Upper lobe of left lung (tissue), 6 donors: ENCODE data around the gene FBXO8. TPM values are rescaled to one million over a fixed set of nuclear protein-coding genes. Genes with fewer than 3 reads are reported as not detected.

ENCODE experiments used
- ATAC-seq, 2 donors: fragments of 200-7000 bp; cut with Tn5 transposase; one replicate each; pipeline ENCODE4 v1.9.1; 2022; ENCODE audit warnings: mild to moderate bottlenecking in 2 of 2, moderate library complexity in 2 of 2; ENCODE audit not compliant: low FRiP score in 2 of 2
- DNase-seq, 2 donors: peaks; one replicate each; pipeline ENCODE4 v3.0.0-alpha.2; 2019 to 2020
- H3K27ac ChIP-seq, 4 donors: fragments of 200-600 bp; sonication (generic); one replicate each; pipeline ENCODE4 v1.5.1; 2016 to 2019
- H3K27me3 ChIP-seq, 4 donors: fragments of 200-600 bp; sonication (generic); one replicate each; pipeline ENCODE4 v1.5.1; 2017 to 2019
- H3K36me3 ChIP-seq, 4 donors: fragments of 200-600 bp; sonication (generic); one replicate each; pipeline ENCODE4 v1.5.1; 2016 to 2019
- H3K4me1 ChIP-seq, 4 donors: fragments of 200-600 bp; sonication (generic); one replicate each; pipeline ENCODE4 v1.5.1; 2018 to 2019
- H3K4me3 ChIP-seq, 4 donors: fragments of 200-600 bp; sonication (generic); one replicate each; pipeline ENCODE4 v1.5.1; 2017 to 2019; ENCODE audit warnings: mild to moderate bottlenecking in 2 of 4, moderate library complexity in 1 of 4
- H3K9me3 ChIP-seq, 4 donors: fragments of 200-600 bp; sonication (generic); one replicate each; pipeline ENCODE4 v1.5.1; 2018 to 2019
- CTCF ChIP-seq, 6 experiments: fragments of 450-650 bp in 4 of 6; fragments of 200-600 bp in 2 of 6; sonication (generic) in 2 of 6; IDR thresholded peaks; one replicate each; pipeline ENCODE4 v1.5.1; 2016 to 2019; ENCODE audit warnings: antibody characterized with exemption in 6 of 6
- EP300 ChIP-seq, 4 donors: sonication (generic); formaldehyde crosslinking; IDR thresholded peaks; one replicate each; pipeline ENCODE4 v1.5.1; 2017; ENCODE audit warnings: antibody characterized with exemption in 4 of 4, control low read depth in 2 of 4
- POLR2A ChIP-seq, 4 donors: fragments of 450-650 bp; IDR thresholded peaks; one replicate each; pipeline ENCODE4 v1.5.1; 2016 to 2017; ENCODE audit warnings: antibody characterized with exemption in 4 of 4, mild to moderate bottlenecking in 2 of 4
- POLR2AphosphoS5 ChIP-seq, 2 donors: sonication (generic); formaldehyde crosslinking; IDR thresholded peaks; one replicate each; pipeline ENCODE4 v1.5.1; 2017; ENCODE audit warnings: antibody characterized with exemption in 2 of 2
- WGBS, 2 donors: methylation state at CpG; one replicate each; pipeline ENCODE4 v1.1.5; 2017 to 2018; 5-methylcytosine and 5-hydroxymethylcytosine counted together
- total RNA-seq, 6 donors: library from RNA; depleted of rRNA in 4 of 6; stranded (reverse); fragments of >200 nt in 4 of 6; gene quantifications; one replicate each; pipeline versions ENCODE4 v1.1.0 to v1.2.1, GENCODE V29; 2016 to 2021
- donor health status: DM: no; HTN: no; CAD: no; lungs with moderate emphysema.
- donor health status: DM: no; HTN: yes; CAD: no; lungs with severe emphysema.

FBXO8 gene
- total RNA-seq, 6 donors from 2014 or later = 13.5 to 48.9 (median 26.1) TPM

GRCh38 chr4:174281182-174281737 is 2.2 kb downstream of the FBXO8 start:
- Histone ChIP-seq H3K9me3 (no peaks in the 10 kb centered on the region), H3K27ac (no peak overlapping the region), H3K4me1 (peaks cover 6 to 40% (median 29%) of the 10 kb centered on the region in 4 donors), H3K36me3 (no peaks in the 10 kb centered on the region), H3K4me3 (no peak overlapping the region), H3K27me3 (no peaks in the 10 kb centered on the region)
- ATAC-seq (no peak), DNase-seq (no peak)
- no peak for TF ChIP-seq POLR2AphosphoS5 (IDR thresholded peaks at IDR 0.05)
- WGBS, 2 donors = 86 to 87% methylated on average over 5 of the region's 5 CpGs

DNA sequence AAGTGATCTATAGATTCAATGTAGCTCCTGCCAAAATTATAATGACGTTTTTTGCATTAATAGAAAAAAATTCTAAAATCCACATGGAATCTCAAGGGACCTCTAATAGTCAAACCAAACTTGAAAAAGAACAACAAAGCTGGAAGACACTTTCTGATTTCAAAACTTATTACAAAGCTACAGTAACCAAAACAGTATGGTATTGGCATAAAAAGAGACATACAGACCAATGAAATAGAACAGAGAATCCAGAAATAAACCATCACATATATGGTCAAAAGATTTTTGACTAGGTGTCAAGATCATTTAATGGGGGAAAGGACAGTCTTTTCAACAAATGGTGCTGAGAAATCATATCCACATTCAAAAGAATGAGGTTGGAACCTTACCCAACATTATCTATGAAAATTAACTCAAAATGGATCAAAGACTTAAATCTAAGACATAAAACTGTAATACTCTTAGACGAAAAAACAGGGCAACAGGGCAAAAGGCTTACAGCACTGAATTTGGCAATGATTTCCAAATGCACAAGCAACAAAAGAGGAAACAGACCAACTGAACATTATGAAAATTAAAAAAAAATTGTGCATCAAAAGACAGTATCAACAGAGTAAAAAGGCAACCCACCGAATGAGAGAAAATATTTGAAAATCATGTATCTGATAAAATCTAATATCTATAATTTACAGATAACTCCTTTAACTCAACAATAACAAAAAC is 3.9 kb downstream of the FBXO8 start:
- peaks cover 4 to 36% (median 22%) of the 10 kb centered on the region in 4 donors for H3K4me1 ChIP-seq
- ATAC-seq (no peak), DNase-seq (no peak)
- no peaks in the 10 kb centered on the region for H3K36me3 ChIP-seq
- WGBS, 2 donors = 81 to 83% methylated on average over 3 of the region's 3 CpGs
- H3K9me3 ChIP-seq = no peaks in the 10 kb centered on the region
- H3K27me3 ChIP-seq = no peaks in the 10 kb centered on the region
- no peak overlapping the region for H3K27ac ChIP-seq
- no peak overlapping the region for H3K4me3 ChIP-seq
- TF ChIP-seq POLR2AphosphoS5 (IDR thresholded peaks at IDR 0.05) = no peak
- TF ChIP-seq CTCF (IDR thresholded peaks at IDR 0.05) = no peak
- no peak for TF ChIP-seq POLR2A (IDR thresholded peaks at IDR 0.05)
- TF ChIP-seq EP300 (IDR thresholded peaks at IDR 0.05) = no peak

DNA sequence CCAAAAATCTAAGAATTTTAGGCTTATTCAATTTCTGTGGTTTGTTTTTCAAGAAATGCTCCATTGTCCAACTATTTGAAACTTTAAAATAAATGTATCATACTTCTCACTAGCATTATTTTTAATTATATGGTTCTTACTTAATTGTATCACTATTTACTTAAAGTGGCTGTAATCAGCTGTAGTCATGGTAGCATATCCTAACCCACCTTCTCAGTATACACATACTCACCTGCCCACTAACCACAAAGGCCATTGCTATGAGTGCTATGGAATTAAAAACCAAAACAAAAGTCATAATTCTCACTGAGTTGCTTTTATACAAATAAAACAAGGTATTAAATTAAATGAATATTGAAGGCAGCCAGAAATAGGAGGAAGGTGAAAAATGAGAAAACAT is 5.0 kb downstream of the FBXO8 start:
- Histone ChIP-seq H3K9me3 (no peaks in the 10 kb centered on the region), H3K27me3 (no peaks in the 10 kb centered on the region), H3K4me1 (peaks cover 4 to 32% (median 18%) of the 10 kb centered on the region in 4 donors), H3K36me3 (no peaks in the 10 kb centered on the region), H3K4me3 (no peak overlapping the region), H3K27ac (no peak overlapping the region)
- no peak for DNase-seq
- no peak for ATAC-seq
- no peak for TF ChIP-seq POLR2AphosphoS5 (IDR thresholded peaks at IDR 0.05)

GRCh38 chr4:174277433-174277832 is 6.0 kb downstream of the FBXO8 start:
- no peak for DNase-seq
- no peaks in the 10 kb centered on the region for H3K27me3 ChIP-seq
- ATAC-seq = no peak
- H3K36me3 ChIP-seq = no peaks in the 10 kb centered on the region
- 82 to 83% methylated on average over 3 of the region's 3 CpGs for WGBS, 2 donors
- no peak overlapping the region for H3K4me3 ChIP-seq
- peaks cover 4 to 32% (median 16%) of the 10 kb centered on the region in 4 donors for H3K4me1 ChIP-seq
- TF ChIP-seq CTCF (IDR thresholded peaks at IDR 0.05) (no peak), POLR2AphosphoS5 (IDR thresholded peaks at IDR 0.05) (no peak), POLR2A (IDR thresholded peaks at IDR 0.05) (no peak), EP300 (IDR thresholded peaks at IDR 0.05) (no peak)
- H3K27ac ChIP-seq = no peak overlapping the region
- no peaks in the 10 kb centered on the region for H3K9me3 ChIP-seq

DNA sequence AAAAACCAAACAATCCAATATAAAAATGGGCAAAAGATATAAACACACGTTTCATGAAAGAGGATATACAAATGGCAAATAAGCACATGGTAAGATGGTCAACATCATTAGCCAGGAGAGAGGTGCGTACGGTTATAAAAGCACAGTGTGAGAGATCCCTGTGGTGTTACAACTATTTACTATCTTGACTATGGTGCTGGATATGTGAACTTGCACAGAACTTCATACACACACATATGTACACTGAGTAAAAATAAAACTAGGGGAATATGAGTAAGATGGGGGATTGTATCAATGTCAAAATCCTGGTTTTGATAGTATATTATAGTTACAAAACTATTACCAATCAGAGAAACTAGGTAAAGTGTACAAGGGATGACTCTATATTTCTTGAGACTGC is 8.4 kb downstream of the FBXO8 start:
- ATAC-seq = no peak
- Histone ChIP-seq H3K27me3 (no peaks in the 10 kb centered on the region), H3K4me1 (peaks cover 0 to 14% (median 7%) of the 10 kb centered on the region in 4 donors), H3K4me3 (no peak overlapping the region), H3K36me3 (no peaks in the 10 kb centered on the region), H3K9me3 (no peaks in the 10 kb centered on the region), H3K27ac (no peak overlapping the region)
- TF ChIP-seq EP300 (IDR thresholded peaks at IDR 0.05) (no peak), POLR2A (IDR thresholded peaks at IDR 0.05) (no peak), POLR2AphosphoS5 (IDR thresholded peaks at IDR 0.05) (no peak), CTCF (IDR thresholded peaks at IDR 0.05) (no peak)
- 80 to 81% methylated on average over 3 of the region's 3 CpGs for WGBS, 2 donors
- no peak for DNase-seq

DNA sequence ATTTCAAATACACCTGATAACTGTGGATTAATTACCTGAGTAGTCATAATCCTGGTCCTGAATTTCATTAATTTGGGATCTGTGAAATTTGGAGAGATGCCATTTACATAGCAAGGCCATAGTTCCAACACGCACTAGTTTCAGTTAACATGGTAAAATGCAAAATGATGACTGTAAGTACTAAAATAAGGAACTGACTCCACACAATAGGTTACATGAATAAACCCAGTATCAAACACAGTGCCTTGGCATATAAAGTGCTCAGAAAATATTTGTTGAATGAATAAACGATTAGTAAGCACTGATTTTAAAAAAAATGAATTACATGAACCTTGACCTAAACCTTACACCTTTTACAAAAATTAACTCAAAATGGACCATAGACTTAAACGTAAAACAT is 9.0 kb downstream of the FBXO8 start:
- Histone ChIP-seq H3K4me1 (peaks cover 0 to 14% (median 5%) of the 10 kb centered on the region in 4 donors), H3K27ac (no peak overlapping the region), H3K36me3 (no peaks in the 10 kb centered on the region), H3K9me3 (no peaks in the 10 kb centered on the region), H3K4me3 (no peak overlapping the region), H3K27me3 (no peaks in the 10 kb centered on the region)
- no peak for ATAC-seq
- WGBS, 2 donors = 83 to 94% methylated on average over 3 of the region's 3 CpGs
- TF ChIP-seq EP300 (IDR thresholded peaks at IDR 0.05) = no peak
- no peak for TF ChIP-seq CTCF (IDR thresholded peaks at IDR 0.05)
- TF ChIP-seq POLR2A (IDR thresholded peaks at IDR 0.05) = no peak
- no peak for TF ChIP-seq POLR2AphosphoS5 (IDR thresholded peaks at IDR 0.05)
- no peak for DNase-seq
